Muscle of leg (tissue), 11 donors: ENCODE data around the gene COL5A1. TPM values are rescaled to one million over a fixed set of nuclear protein-coding genes. Genes with fewer than 3 reads are reported as not detected.

Experiments
- DNase-seq: peaks from one replicate; pipeline ENCODE4 v3.0.0; 2013
- H3K27ac ChIP-seq: one replicate; pipeline ENCODE4 v1.5.1; 2013; ENCODE audit warnings: mild to moderate bottlenecking, low read length, control low read depth
- H3K27me3 ChIP-seq: one replicate; pipeline ENCODE4 v1.6.1; 2013; ENCODE audit warnings: low read length; ENCODE audit not compliant: control insufficient read depth, insufficient read depth
- H3K36me3 ChIP-seq: one replicate; pipeline ENCODE4 v1.6.1; 2013; ENCODE audit warnings: low read length; ENCODE audit not compliant: control insufficient read depth, insufficient read depth
- H3K4me1 ChIP-seq: one replicate; pipeline ENCODE4 v1.6.1; 2013; ENCODE audit warnings: low read length; ENCODE audit not compliant: control insufficient read depth, insufficient read depth
- H3K4me3 ChIP-seq: one replicate; pipeline ENCODE4 v1.5.1; 2013; ENCODE audit warnings: low read length, control low read depth
- H3K9me3 ChIP-seq: replicated peaks from 2 replicates; pipeline ENCODE4 v1.6.1; 2013; ENCODE audit warnings: low read depth, low read length; ENCODE audit not compliant: control insufficient read depth
- WGBS: methylation state at CpG from one replicate; pipeline ENCODE4 v1.1.5; 2013; ENCODE audit warnings: missing lambda C conversion rate; ENCODE audit not compliant: insufficient coverage; 5-methylcytosine and 5-hydroxymethylcytosine counted together
- polyA plus RNA-seq, 8 donors: library from polyadenylated mRNA; unstranded; fragments of 120-200 nt; gene quantifications; one replicate each; pipeline versions ENCODE4 v1.2.1 to v1.2.3, GENCODE V29; 2013; ENCODE audit warnings: inconsistent platforms in 1 of 8, low replicate concordance in 1 of 8; ENCODE audit not compliant: insufficient read length in 8 of 8, insufficient read depth in 1 of 8
- total RNA-seq: library from RNA; stranded (reverse); fragments of 120-200 nt; gene quantifications from one replicate; pipeline ENCODE4 v1.2.4, GENCODE V29; 2013

The COL5A1 gene
- total and polyA plus RNA-seq, 9 donors, result 293 to 921 (median 564) TPM

DNA sequence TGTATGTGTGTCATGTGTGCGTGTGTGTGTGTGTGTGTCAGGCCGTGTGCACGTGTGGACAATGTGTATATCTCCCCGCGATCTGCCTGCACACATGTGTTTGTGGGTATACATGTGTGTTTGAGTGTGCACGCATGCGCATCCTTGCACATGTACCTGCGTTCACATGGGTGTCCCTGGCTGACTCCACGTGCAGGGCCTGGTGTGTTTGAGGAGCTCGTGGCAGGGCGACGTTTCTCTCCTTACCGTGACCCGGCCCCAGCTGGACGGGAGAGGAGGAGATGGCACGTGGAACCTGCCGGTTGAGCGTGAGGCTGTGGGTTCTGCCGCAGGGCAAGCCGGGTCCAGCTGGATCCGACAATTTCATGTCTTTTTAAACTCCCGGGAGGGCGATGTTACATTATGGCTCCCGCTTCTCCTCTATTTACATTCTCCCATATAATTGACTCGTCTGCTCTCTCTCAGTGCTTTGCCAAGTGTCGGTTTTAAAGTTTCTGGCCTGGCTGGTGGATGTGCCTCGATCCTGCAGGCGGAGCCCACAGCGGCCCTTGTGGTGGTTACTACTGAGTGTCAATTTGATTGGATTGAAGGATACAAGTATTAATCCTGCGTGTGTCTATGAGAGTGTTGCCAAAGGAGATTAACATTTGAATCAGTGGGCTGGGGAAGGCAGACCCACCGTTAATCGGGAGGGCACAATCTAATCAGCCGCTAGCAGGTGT lies 5.9 kb downstream of the COL5A1 start:
- DNase-seq, result no peak
- WGBS, result 40% methylated on average over 31 of the region's 33 CpGs
- Histone ChIP-seq H3K36me3 (peaks cover 45% of the 10 kb centered on the region), H3K4me3 (no peak overlapping the region), H3K4me1 (peaks cover 58% of the 10 kb centered on the region), H3K9me3 (no peaks in the 10 kb centered on the region), H3K27me3 (peaks cover 6% of the 10 kb centered on the region), H3K27ac (no peak overlapping the region)

DNA sequence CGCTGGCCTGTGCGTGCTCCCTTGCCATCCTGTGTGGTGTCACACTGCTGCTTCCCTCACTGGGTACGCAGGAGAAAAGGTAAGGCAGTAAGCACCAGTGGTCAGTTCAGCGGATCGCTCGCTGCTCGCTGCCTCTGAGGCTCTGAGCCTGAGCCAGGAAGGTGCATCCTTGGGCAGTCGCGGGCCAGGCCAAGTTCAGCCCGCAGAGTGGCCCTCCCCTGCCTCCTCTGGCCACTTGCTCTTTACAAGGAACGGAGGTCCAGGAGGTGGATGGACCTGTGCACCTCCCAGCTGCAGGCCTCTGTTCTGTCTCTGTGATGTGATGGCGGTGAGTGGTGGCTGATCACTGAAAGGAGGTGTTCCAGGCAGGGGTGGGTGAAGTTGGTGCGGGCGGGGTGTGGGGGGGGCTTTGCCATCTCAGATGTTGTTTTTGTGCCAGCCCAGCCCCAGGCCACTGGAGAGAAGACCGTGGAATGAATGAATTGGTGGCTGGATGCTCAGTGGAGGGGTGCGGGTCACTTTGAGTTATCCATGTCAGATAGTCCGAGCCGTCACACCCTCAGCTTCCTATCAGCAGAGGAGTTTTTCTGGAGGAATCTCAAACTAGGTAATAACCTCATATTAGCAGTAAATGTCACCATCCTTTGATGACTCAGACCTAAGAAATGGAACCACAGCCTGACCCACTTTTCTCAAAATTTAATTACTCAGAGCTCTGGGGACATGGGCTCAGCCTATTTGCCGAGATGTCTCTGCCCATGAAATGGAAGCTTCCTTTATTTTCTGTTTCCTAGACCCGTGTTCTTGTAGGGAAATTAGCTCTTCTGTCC lies 7.3 kb downstream of the COL5A1 start:
- Histone ChIP-seq H3K36me3 (peaks cover 45% of the 10 kb centered on the region), H3K27ac (no peak overlapping the region)

DNA sequence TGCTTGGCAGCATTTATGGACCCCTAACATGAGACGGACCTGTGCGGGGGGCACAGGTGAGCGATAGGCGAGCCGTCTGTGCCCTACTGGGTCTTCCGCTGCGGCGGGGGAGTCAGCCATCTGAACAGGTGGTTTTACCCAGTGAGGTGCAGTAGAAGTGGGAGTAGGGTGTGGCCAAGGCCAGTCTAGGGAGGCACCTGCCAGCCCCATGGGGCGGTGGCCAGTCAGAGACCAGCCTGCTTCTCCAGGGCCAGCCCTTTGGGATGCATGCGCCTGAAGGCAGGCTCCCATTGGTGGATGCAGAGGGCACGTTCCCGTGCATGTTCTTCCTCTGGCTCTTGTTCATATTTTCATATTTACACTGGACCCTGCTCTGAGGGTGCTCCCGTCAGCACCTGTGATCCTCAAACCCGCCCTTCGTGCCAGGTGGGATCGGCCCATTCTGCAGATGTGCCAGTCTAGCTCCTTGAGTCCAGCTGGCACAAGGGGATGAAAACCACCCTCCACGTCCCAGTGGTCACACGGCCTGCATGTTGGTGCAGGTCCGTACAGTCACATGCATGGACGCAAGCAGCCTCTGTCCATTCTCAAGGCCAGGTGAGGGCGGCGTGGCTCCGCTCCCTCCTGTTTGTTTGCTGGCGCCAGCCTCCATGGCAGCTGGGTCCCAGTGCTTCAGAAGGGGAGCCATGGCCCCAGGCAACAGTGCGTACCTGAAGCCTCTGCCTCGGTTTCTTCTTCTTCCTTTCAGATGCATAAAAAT lies 9.0 kb downstream of the COL5A1 start:
- WGBS, result 87% methylated on average over 26 of the region's 26 CpGs

More for the DNA sequence above, 7.3 kb downstream of the COL5A1 start:
- 75% methylated on average over 6 of the region's 20 CpGs for WGBS
- H3K4me3 ChIP-seq, result no peak overlapping the region
- DNase-seq, result no peak
- peaks cover 58% of the 10 kb centered on the region for H3K4me1 ChIP-seq
- no peaks in the 10 kb centered on the region for H3K9me3 ChIP-seq
- no peaks in the 10 kb centered on the region for H3K27me3 ChIP-seq

DNA sequence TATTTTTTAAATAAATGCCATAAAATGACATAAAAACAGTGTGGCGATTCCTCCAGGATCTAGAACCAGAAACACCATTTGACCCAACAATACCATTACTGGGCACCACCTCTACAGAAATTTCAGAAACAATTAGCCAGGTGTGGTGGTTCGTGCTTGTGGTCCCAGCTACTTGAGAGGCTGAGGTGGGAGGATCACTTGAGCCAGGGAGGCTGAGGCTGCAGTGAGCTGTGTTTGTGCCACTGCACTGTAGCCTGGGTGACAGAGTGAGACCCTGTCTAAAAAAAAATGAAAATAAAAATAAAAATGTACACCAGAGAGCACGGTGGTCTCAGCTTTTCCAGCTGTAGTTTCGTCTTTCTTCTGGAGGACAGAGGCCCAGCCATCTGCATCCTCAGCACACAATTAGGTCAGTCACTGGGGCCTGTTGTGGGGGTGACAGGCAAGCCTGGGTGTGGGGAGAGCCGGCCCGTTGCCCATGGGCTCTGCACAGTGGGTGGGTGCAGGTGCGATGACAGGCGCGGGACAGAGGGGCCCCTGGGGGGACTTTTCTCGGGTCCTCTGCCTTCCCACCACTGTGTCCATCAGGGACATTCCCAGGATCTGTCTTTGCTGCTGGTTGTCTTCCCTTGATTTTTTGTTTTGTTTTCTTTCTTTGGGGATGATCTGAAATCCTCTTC lies 9.8 kb downstream of the COL5A1 start:
- Histone ChIP-seq H3K4me3 (no peak overlapping the region), H3K27ac (no peak overlapping the region), H3K27me3 (no peaks in the 10 kb centered on the region), H3K9me3 (no peaks in the 10 kb centered on the region), H3K4me1 (peaks cover 41% of the 10 kb centered on the region), H3K36me3 (peaks cover 41% of the 10 kb centered on the region)
- no peak for DNase-seq
- WGBS, result 29% methylated on average over 4 of the region's 10 CpGs

More for the DNA sequence above, 9.0 kb downstream of the COL5A1 start:
- no peaks in the 10 kb centered on the region for H3K9me3 ChIP-seq
- peaks cover 46% of the 10 kb centered on the region for H3K36me3 ChIP-seq
- no peak overlapping the region for H3K27ac ChIP-seq
- no peaks in the 10 kb centered on the region for H3K27me3 ChIP-seq
- no peak overlapping the region for H3K4me3 ChIP-seq
- no peak for DNase-seq
- H3K4me1 ChIP-seq, result peaks cover 48% of the 10 kb centered on the region

DNA sequence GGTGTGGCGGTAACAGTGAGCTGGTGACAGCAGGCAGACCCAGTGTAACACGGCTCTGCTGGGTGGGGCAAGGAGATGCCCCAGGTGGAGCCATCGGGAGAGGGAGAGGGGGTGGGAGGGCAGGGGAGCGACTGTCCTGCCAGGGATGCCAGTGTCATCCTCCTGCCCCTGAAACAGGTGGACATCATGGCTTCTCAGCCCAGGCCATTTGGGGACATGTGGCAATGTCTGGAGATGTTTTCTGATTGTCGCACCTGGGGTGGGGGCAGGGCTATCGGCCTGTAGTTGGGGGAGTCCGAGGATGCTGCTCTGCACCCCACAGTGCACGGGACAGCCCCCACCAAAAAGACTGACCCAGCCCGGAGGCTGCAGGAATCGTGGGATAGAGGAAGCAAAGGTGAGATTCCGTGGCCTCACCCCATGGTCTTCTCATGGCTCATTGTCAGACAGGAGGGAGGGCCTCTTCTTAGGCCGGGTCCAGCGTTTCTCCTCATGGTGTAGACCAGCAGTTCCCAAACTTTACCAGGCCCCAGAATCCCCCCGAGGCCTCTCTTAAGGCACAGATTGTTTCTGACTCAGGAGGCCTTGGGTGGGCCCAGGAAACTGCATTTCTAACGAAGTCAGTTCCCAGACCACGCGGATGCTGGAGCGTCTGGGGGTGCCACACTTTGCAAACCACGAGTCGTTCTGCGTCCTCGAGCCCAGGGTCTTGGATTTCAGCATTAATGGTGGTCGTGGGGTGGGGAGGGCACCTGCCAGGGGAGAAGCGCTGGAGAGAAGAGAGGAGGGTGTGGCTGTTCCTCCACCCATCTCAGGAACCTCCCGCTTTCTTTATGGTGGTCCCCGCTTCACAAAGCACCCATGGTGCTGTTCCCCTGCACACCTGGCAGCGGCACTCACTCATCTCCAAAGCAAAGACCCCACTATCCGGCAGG lies 11.0 kb downstream of the COL5A1 start:
- H3K36me3 ChIP-seq, result peaks cover 34% of the 10 kb centered on the region
- H3K4me3 ChIP-seq, result no peak overlapping the region
- WGBS, result 64% methylated on average over 14 of the region's 28 CpGs
- no peaks in the 10 kb centered on the region for H3K27me3 ChIP-seq
- no peak overlapping the region for H3K27ac ChIP-seq
- DNase-seq, result no peak
- peaks cover 30% of the 10 kb centered on the region for H3K4me1 ChIP-seq
- no peaks in the 10 kb centered on the region for H3K9me3 ChIP-seq

DNA sequence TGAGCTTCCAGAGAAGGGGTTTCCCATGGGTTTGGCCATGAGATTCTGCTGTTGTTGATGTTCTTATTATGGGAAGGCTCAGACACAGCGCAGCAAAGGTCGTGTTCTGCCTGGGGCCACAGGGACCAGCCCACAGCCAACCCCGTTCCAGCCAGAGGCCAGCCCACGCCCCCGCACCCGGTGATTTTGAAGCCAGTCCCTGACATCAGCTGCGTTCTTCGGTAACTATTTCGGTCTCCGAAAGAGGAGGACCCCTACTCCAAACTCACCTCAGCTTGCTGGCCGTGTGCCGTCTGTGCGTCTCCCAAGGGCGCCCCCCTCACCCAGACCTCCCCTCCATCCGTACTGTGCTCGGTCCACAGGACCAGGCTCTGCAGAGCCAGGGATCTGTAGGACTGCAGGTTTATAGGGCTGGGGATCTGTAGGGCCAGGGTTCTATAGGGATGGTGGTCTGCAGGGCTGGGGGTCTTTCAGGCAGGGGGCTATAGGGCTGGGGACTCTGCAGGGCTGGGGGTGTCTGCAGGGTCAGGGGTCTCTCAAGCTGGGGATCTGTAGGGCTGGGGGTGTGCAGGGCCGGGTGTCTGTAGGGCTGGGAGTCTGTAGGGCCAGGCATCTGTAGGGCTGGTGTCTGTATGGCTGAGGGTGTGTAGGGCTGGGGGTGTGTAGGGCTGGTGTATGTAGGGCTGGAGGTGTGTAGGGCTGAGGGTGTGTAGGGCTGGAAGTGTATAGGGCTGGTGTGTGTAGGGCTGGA lies 11.8 kb downstream of the COL5A1 start:
- Histone ChIP-seq H3K4me1 (peaks cover 31% of the 10 kb centered on the region), H3K27ac (no peak overlapping the region), H3K9me3 (no peaks in the 10 kb centered on the region), H3K27me3 (no peaks in the 10 kb centered on the region), H3K36me3 (peaks cover 28% of the 10 kb centered on the region), H3K4me3 (no peak overlapping the region)
- 57% methylated on average over 11 of the region's 17 CpGs for WGBS
- no peak for DNase-seq

DNA sequence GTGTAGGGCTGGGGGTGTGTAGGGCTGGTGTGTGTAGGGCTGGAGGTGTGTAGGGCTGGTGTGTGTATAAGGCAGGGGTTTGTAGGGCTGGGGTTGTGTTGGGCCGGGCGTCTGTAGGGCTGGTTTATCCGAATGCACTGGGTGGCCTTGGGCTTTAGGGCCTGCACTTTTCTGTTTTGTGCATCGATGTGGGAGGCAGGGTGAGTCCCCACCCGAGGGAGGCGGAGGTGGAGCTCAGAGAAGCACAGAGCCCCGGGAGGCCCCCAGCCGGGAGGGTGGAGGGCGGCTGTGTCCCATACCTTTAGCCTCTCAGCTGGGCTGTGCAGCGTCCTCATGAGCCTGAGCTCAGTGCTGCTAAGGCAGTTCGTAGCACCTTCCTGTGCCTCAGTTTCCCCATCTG lies 13.5 kb downstream of the COL5A1 start:
- Histone ChIP-seq H3K9me3 (peaks cover 2% of the 10 kb centered on the region), H3K36me3 (peaks cover 31% of the 10 kb centered on the region), H3K4me1 (peaks cover 42% of the 10 kb centered on the region), H3K27ac (no peak overlapping the region), H3K4me3 (no peak overlapping the region), H3K27me3 (no peaks in the 10 kb centered on the region)
- WGBS, result 50% methylated on average over 8 of the region's 11 CpGs
- DNase-seq, result no peak

DNA sequence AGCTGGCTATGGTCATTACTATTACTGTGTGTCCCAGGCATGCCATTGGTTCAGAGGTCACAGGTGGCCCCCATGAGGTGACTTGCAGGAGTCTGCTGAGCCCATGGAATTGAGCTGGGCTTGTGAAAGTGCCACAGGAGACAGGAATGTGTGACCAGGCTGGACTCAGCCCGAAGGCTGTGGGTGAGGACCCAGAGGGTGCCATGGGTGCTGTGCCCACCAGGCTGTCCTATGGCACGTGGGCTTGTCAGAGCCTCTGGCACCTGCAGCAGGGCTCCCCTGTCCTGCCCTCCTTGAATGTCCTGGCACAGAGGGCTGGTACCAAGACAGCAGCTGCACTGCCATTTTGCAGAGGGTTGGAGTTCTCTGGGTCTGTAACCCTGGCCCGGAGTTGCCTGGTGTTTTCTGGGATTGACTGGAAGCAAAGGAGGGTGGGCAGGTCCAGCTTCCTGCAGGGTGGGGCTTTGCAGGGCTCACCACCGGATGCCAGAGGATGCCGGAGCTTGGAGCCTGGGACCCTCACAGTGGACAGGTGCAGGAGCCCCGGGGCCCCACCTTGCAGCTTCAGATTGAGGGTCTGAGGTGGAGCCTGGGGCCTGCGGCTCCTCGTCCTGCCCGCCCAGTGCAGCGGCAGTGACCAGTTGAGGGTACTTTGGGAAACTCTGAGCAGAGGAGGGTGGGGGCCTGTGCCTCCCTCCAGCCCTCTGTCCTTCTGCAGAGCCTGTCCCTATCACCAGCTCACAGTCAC lies 14.2 kb downstream of the COL5A1 start:
- peaks cover 7% of the 10 kb centered on the region for H3K9me3 ChIP-seq
- 51% methylated on average over 7 of the region's 10 CpGs for WGBS
- peaks cover 32% of the 10 kb centered on the region for H3K36me3 ChIP-seq
- no peak for DNase-seq
- H3K4me1 ChIP-seq, result peaks cover 48% of the 10 kb centered on the region
- H3K27ac ChIP-seq, result no peak overlapping the region
- no peak overlapping the region for H3K4me3 ChIP-seq
- no peaks in the 10 kb centered on the region for H3K27me3 ChIP-seq
